H1 (cell line): ENCODE measurements around the gene NLN. TPM values are rescaled to one million over a fixed set of nuclear protein-coding genes. Genes with fewer than 3 reads are reported as not detected.

Experiments used
- CEBPB ChIP-seq: IDR thresholded peaks from 2 replicates; pipeline ENCODE4 v1.6.1; 2012; ENCODE audit warnings: low read depth, low read length
- CHD2 ChIP-seq: IDR thresholded peaks from 2 replicates; pipeline ENCODE4 v1.6.1; 2012; ENCODE audit warnings: low read length, improper control_type of control experiment
- EZH2 ChIP-seq: fragments of 200-600 bp; sonication (generic); IDR thresholded peaks from 2 replicates; pipeline ENCODE4 v1.7.1; 2012; ENCODE audit warnings: low read depth, mild to moderate bottlenecking, moderate library complexity, low read length, inconsistent platforms; ENCODE audit not compliant: severe bottlenecking
- KDM4A ChIP-seq: IDR thresholded peaks from one replicate; pipeline ENCODE4 v1.7.1; 2012; ENCODE audit warnings: low read depth, mild to moderate bottlenecking, moderate library complexity, low read length, inconsistent platforms; ENCODE audit not compliant: severe bottlenecking
- RNF2 ChIP-seq: fragments of 200-900, 300-1000 bp; sonication (generic); IDR thresholded peaks from 2 replicates; pipeline ENCODE4 v1.7.1; 2016; ENCODE audit warnings: borderline replicate concordance, low read depth, mild to moderate bottlenecking, antibody characterized with exemption, low read length; ENCODE audit not compliant: poor library complexity, severe bottlenecking; ENCODE audit errors: missing control alignments
- RXRA ChIP-seq: IDR thresholded peaks from 2 replicates; pipeline ENCODE4 v1.6.1; 2011; ENCODE audit warnings: low read depth, mild to moderate bottlenecking, low read length, moderate library complexity; ENCODE audit not compliant: insufficient read depth
- SIRT6 ChIP-seq: IDR thresholded peaks from one replicate; pipeline ENCODE4 v1.7.1; 2012; ENCODE audit warnings: low read length, inconsistent platforms
- SIX5 ChIP-seq: IDR thresholded peaks from 2 replicates; pipeline ENCODE4 v1.6.1; 2011; ENCODE audit warnings: mild to moderate bottlenecking, low read depth, low read length
- SRF ChIP-seq: IDR thresholded peaks from 2 replicates; pipeline ENCODE4 v1.6.1; 2011; ENCODE audit warnings: mild to moderate bottlenecking, low read depth, low read length, moderate library complexity
- polyA plus RNA-seq, 7 experiments: library from polyadenylated mRNA; depleted of rRNA in 3 of 7; stranded (reverse) in 5 of 7; unstranded in 2 of 7; fragments of >200 nt in 5 of 7; fragments of 200-250 nt in 2 of 7; gene quantifications; 1 replicate in 5 of 7; 2 replicates in 1 of 7; 4 replicates in 1 of 7; pipeline versions ENCODE4 v1.2.1 to v1.2.3, GENCODE V29; 2011 to 2013; ENCODE audit warnings: missing spikeins in 2 of 7, mixed read lengths in 2 of 7
- total RNA-seq: library from RNA; stranded (reverse); fragmentation: NEBNext Ultra II Directional; extraction: Animal tissue kit (Norgen Biotek cat#: 25700); gene quantifications from 2 replicates; pipeline ENCODE4 v1.2.1, GENCODE V29; 2021

NLN gene
- total and polyA plus RNA-seq, 2 of the 8 experiments (the other 6 are each of a cell fraction or from before 2014, with no cell fraction given): 46.7 to 192 TPM

GRCh38 chr5:65704621-65705239 lies 17.3 kb upstream of the NLN start (continued):
- TF ChIP-seq KDM4A: no peak
- TF ChIP-seq CHD2: no peak
- no peak for TF ChIP-seq SIX5
- no peak for TF ChIP-seq SIRT6
- TF ChIP-seq CEBPB: no peak
- no peak for TF ChIP-seq RNF2
- no peak for TF ChIP-seq EZH2
- no peak for TF ChIP-seq RXRA
- TF ChIP-seq SRF: no peak
